ENCODE measurements around the gene BCOR.

DNA sequence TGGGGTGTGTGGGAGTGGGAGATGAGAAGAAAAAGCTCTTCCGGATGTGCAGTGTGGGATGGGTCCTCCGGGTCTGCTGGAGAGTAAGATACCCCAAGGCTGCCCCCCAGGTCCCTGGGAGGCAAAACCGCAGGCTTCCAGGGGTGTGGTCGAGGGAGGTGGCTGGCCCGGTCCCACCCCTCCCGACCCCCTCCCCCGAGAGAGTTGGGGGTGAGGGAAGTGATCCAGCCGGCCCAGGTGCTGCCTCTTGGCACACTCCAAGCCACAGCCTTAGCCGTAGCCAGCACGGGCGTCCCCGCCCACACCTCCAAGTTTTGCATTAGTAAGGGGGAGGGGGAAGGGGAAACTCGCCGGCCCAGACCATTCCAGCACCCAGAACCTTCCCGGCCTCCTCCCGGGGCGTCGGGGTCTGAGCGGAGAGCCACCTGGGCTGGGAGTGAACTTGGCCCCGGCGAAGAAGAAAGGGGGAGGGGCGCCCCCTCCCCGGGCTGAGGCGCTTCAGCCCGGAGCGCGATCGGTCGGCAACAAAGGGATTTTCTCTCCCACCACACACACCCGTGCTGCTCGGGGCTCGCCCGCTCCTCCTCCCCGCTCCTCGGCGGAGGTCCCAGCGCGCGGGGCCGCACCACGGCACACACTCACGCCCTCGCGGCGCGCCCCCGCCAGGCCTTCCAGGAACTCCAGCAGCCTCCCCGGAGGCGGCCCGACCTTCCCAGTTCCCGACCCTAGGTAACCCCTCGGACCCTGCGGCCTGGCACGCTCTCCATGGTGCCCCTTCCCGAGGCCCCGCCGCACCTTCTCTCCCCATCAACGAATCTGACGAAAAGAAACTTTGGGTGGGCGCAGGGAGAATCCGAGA lies 14.4 kb downstream of the BCOR start:
- TF ChIP-seq CTCF (conservative IDR thresholded peaks at IDR 0.05 in 1 of 2, IDR thresholded peaks at IDR 0.05 in 1 of 2; ENCODE audit: extremely low read depth in 1 of 2, insufficient read depth in 1 of 2, low read depth in 1 of 2, low read length in 2 of 2), result no peak
- no peak for TF ChIP-seq EZH2 (IDR thresholded peaks at IDR 0.05; ENCODE audit: borderline replicate concordance, low read length)
